GM12865 (cell line): Measurements from ENCODE around the gene HELZ2.

Source experiments
- DNase-seq: peaks from one replicate; pipeline ENCODE4 v3.0.0; 2010; ENCODE audit warnings: low read depth
- H3K4me3 ChIP-seq: 2 replicates; pipeline ENCODE4 v1.5.1; 2011; ENCODE audit warnings: mild to moderate bottlenecking, low read depth, low read length, control low read depth
- TF ChIP-seq, protein P1 (sequence below): IDR thresholded peaks from 2 replicates; pipeline ENCODE4 v1.5.1; 2011; ENCODE audit warnings: low read length, control low read depth, low read depth, inconsistent platforms; ENCODE audit not compliant: insufficient read depth; ENCODE audit errors: missing control alignments

HELZ2 gene

DNA sequence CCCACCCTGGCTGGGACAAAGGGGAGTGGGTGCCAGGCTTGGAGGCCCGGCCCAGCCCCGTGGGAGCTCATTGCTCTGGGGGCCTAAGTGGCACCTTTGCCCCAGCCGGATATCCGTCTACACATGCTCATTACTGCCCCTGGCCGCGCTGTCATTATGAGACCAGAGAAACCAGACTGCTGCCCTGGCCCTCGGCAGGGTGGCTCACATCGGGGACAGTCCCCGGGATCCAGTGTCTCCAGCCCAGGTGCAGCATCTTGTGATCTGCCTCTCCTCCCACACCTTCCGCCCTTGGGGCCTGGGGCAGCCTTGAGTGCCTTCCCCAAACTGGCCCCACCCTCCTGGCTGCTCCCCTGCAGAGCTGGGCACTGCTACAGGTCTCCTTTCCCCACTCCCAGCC is 31.3 kb downstream of the HELZ2 start:
- TF ChIP-seq, protein P1, sequence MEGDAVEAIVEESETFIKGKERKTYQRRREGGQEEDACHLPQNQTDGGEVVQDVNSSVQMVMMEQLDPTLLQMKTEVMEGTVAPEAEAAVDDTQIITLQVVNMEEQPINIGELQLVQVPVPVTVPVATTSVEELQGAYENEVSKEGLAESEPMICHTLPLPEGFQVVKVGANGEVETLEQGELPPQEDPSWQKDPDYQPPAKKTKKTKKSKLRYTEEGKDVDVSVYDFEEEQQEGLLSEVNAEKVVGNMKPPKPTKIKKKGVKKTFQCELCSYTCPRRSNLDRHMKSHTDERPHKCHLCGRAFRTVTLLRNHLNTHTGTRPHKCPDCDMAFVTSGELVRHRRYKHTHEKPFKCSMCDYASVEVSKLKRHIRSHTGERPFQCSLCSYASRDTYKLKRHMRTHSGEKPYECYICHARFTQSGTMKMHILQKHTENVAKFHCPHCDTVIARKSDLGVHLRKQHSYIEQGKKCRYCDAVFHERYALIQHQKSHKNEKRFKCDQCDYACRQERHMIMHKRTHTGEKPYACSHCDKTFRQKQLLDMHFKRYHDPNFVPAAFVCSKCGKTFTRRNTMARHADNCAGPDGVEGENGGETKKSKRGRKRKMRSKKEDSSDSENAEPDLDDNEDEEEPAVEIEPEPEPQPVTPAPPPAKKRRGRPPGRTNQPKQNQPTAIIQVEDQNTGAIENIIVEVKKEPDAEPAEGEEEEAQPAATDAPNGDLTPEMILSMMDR = no peak
- peak overlapping the region; percentile 34 for H3K4me3 ChIP-seq

DNA sequence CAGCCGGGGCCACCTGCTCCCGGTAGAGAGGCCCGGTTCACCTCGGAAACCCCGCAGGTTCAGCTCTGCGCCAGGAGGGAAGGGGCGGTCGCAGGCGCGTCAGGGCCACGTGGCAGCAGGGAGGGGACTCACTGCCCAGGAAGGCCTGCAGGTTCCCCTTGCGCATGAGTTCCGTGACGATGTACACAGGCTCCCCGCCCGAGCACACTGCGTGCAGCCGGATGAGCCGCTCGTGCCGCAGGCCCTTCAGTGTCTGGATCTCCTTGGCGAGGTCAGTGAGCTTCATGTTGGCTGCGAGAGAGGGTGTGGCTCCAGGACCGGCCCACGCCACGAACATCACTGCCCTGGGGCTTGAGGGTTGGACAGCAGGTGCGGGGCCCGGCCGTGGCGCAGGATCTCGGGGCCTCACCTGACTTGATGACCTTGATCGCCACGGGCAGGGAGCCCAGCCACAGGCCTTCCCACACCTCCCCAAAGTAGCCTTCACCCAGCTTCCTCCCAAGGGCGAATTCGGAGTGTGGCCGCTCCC is 31.9 kb downstream of the HELZ2 start:
- H3K4me3 ChIP-seq = peak overlapping the region; percentile 34
- peak; percentile 67 for DNase-seq
- TF ChIP-seq, protein P1 = no peak

More for the DNA sequence above, 31.3 kb downstream of the HELZ2 start:
- DNase-seq = peak; percentile 75

- TF ChIP-seq, protein P1 = no peak
Observed at GRCh38 chr20:63541371-63541770, 32.7 kb downstream of the HELZ2 start.

GRCh38 chr20:63540417-63541186 is 33.4 kb downstream of the HELZ2 start:
- no peak overlapping the region for H3K4me3 ChIP-seq
- TF ChIP-seq, protein P1 = no peak
- DNase-seq = no peak

More at GRCh38 chr20:63541371-63541770, 32.7 kb downstream of the HELZ2 start:
- no peak overlapping the region; the same call in 1 of the 2 replicates for H3K4me3 ChIP-seq
- DNase-seq = no peak

DNA sequence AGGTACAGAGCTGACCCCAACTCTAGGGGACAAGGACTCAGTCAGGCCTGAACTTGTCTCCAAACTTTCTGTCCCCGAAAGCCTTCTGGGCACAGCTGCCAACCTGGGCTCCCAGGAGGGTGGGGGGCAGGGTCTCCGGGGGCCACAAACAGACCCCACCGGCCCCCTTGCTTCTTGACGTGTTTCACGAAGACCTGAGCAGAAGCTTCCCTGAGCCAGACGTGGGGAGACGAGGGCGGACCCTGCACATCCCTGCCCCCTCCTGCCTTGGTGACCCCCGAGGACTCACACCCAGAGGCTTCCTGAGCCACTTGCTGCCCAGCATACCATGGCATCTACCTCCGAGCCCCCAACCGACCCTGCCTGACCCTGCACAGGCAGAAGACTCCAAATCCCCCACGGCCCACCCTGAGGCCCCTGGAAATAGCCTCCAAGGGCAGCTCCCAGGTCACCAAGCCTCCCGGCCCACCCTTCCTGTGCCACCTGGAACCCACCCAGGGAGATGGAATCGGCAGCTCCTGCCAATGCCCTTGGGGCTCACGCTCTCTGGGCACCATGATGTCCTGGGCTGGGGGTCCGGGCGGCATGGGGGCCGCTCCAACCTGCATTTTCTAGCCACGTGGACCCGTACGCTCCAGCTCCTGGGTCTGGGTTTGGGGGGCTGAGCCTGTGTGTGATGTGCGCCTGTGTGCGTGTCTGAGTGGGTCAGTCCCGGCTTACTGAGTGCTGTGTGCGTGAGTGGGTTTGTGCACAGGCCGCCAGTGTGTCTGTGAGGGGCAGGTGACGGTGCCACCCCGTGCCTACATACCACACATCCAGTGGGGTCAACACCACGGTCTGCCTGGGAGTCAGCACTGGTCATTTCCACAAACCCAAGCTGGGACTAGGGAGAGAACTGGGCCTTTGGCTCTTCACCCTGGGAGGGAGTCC is 34.3 kb downstream of the HELZ2 start:
- TF ChIP-seq, protein P1 = no peak
- DNase-seq = no peak
- H3K4me3 ChIP-seq = no peak overlapping the region

DNA sequence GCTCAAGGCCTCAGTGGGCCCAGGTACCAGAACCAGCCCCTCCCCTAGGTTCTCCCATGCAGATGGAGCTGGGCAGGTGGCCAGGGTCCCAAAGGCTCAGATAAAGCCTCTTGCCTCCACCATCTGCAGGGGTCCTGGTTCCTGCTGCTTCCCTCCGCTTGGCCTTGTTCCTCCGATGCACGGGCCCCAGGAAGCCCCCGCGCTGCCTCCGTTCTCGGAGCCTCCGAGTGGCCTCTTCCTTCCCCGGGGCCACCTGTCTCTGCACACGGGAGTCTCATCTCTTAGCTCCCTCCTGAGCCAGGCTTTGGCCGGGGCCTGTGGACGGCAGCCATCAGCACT is 35.0 kb downstream of the HELZ2 start:
- TF ChIP-seq, protein P1 = no peak
- H3K4me3 ChIP-seq = no peak overlapping the region
- no peak for DNase-seq
